ENCODE measurements around the gene ALG8. TPM values are rescaled to one million over a fixed set of nuclear protein-coding genes. Genes with fewer than 3 reads are reported as not detected.

Gene ALG8
- total and polyA plus RNA-seq, 2 of the 8 experiments (the other 6 are each of a cell fraction or from before 2014, with no cell fraction given): 66.7 to 84.3 TPM

- TF ChIP-seq CHD7 (IDR thresholded peaks at IDR 0.05; ENCODE audit: insufficient replicate concordance, low read length) (no peak), CTCF (IDR thresholded peaks at IDR 0.05; ENCODE audit: control extremely low read depth in 1 of 3, insufficient read depth in 1 of 3, low read depth in 1 of 3, low read length in 3 of 3) (no peak), SIRT6 (IDR thresholded peaks at IDR 0.05; ENCODE audit: low read length) (no peak), BRCA1 (IDR thresholded peaks at IDR 0.05; ENCODE audit: low read depth, low read length) (no peak), JUND (IDR thresholded peaks at IDR 0.05; ENCODE audit: low read length) (no peak), RAD21 (IDR thresholded peaks at IDR 0.05 in 1 of 2, conservative IDR thresholded peaks at IDR 0.05 in 1 of 2; ENCODE audit: low read depth in 2 of 2, low read length in 2 of 2) (no peak)
- TF ChIP-seq, protein P1, sequence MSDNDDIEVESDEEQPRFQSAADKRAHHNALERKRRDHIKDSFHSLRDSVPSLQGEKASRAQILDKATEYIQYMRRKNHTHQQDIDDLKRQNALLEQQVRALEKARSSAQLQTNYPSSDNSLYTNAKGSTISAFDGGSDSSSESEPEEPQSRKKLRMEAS (IDR thresholded peaks at IDR 0.05): no peak
Observed at GRCh38 chr11:78072455-78072854, 67.0 kb downstream of the ALG8 start (continued).
